K562 (cell line): ENCODE measurements around the gene URI1. TPM values are rescaled to one million over a fixed set of nuclear protein-coding genes. Genes with fewer than 3 reads are reported as not detected.

Experiments
- ATAC-seq: fragments of 200-7000 bp; cut with Tn5 transposase; 3 replicates; pipeline ENCODE4 v1.9.1; 2020; ENCODE audit warnings: moderate library complexity
- BruUV-seq: library from RNA; stranded (reverse); fragments of 400-500 nt; replicated peaks from 2 replicates; lab custom pipeline; 2021; lab: Mats Ljungman, UMichigan
- CTCF ChIA-PET: fragments of 300-600 bp; formaldehyde crosslinking; extraction: SDS; loops from one replicate; lab custom pipeline; 2021; ENCODE audit warnings: low intra/inter-chr PET ratio; lab: Yijun Ruan, JAX
- POLR2A ChIA-PET: fragments of 300-600, 350-650 bp; sonication (Branson Sonifier 250); formaldehyde crosslinking; extraction: SDS; loops from one replicate; lab custom pipeline; 2021; ENCODE audit warnings: antibody characterized with exemption, inconsistent platforms; lab: Yijun Ruan, JAX
- DNase-seq, 4 experiments: peaks; one replicate each; pipeline versions ENCODE4 v3.0.0 to v3.0.0-alpha.2; 2011 to 2018; ENCODE audit warnings: low spot score in 3 of 4, mixed read lengths in 3 of 4; ENCODE audit errors: extremely low read depth in 1 of 4
- FAIRE-seq: peaks from 2 replicates; lab custom pipeline; 2011; peaks lifted over from hg19 to GRCh38; lab: Jason Lieb, UNC
- H2AFZ ChIP-seq: 2 replicates; pipeline ENCODE4 v1.6.0; 2011; ENCODE audit warnings: low read depth, low read length, control low read depth, inconsistent platforms
- H3K27ac ChIP-seq: fragments of 200-600 bp; 3 replicates; pipeline ENCODE4 v1.8.0; 2011; ENCODE audit warnings: low read depth, mild to moderate bottlenecking, control low read depth, inconsistent platforms, low read length, moderate library complexity, mixed read lengths; ENCODE audit errors: extremely low read depth
- H3K27me3 ChIP-seq, 2 experiments: fragments of 300-600 bp in 1 of 2; 2 replicates in 1 of 2; 3 replicates in 1 of 2; pipeline versions ENCODE4 v1.6.0 to v1.8.0; 2011; ENCODE audit warnings: inconsistent platforms in 2 of 2, low read length in 2 of 2, mild to moderate bottlenecking in 1 of 2, mixed read lengths in 1 of 2, moderate library complexity in 1 of 2; ENCODE audit not compliant: control insufficient read depth in 2 of 2, insufficient read depth in 2 of 2
- H3K36me3 ChIP-seq: fragments of 300-600 bp; 3 replicates; pipeline ENCODE4 v1.8.0; 2011; ENCODE audit warnings: mild to moderate bottlenecking, low read length, inconsistent platforms; ENCODE audit not compliant: control insufficient read depth, insufficient read depth
- H3K4me1 ChIP-seq, 2 experiments: fragments of 200-600 bp in 1 of 2; replicated peaks in 1 of 2; 2 replicates in 1 of 2; 3 replicates in 1 of 2; pipeline versions ENCODE4 v1.5.1 to v1.8.0; 2011; ENCODE audit warnings: inconsistent platforms in 2 of 2, low read length in 2 of 2, mild to moderate bottlenecking in 1 of 2, mixed read lengths in 1 of 2, moderate library complexity in 1 of 2; ENCODE audit not compliant: control insufficient read depth in 2 of 2, insufficient read depth in 2 of 2
- H3K4me2 ChIP-seq: 2 replicates; pipeline ENCODE4 v1.6.1; 2011; ENCODE audit warnings: low read length, control low read depth, inconsistent platforms, mixed read lengths; ENCODE audit not compliant: insufficient read depth
- H3K4me3 ChIP-seq: fragments of 200-600 bp; sonication (generic), shearing (Covaris generic); 2 replicates; pipeline ENCODE4 v1.5.1; 2016; ENCODE audit warnings: control low read depth, inconsistent platforms
- H3K79me2 ChIP-seq: fragments of 200-600 bp; 3 replicates; pipeline ENCODE4 v1.8.0; 2011; ENCODE audit warnings: low read length, inconsistent platforms; ENCODE audit not compliant: control insufficient read depth, insufficient read depth
- H3K9ac ChIP-seq, 2 experiments: 2 replicates each; pipeline versions ENCODE4 v1.6.0 to v1.6.1; 2011; ENCODE audit warnings: low read depth in 2 of 2, low read length in 2 of 2, control low read depth in 1 of 2, inconsistent platforms in 1 of 2, mild to moderate bottlenecking in 1 of 2, mixed read lengths in 1 of 2; ENCODE audit not compliant: insufficient read depth in 1 of 2
- H3K9me1 ChIP-seq: one replicate; pipeline ENCODE4 v1.6.0; 2011; ENCODE audit warnings: inconsistent platforms, mild to moderate bottlenecking, low read length, moderate library complexity; ENCODE audit not compliant: control insufficient read depth, insufficient read depth
- H3K9me3 ChIP-seq: replicated peaks from 2 replicates; pipeline ENCODE4 v1.5.1; 2011; ENCODE audit warnings: low read depth, low read length, inconsistent platforms; ENCODE audit not compliant: control insufficient read depth, insufficient read depth
- H4K20me1 ChIP-seq: replicated peaks from 2 replicates; pipeline ENCODE4 v1.6.1; 2011; ENCODE audit warnings: low read length, inconsistent platforms, mixed read lengths; ENCODE audit not compliant: control insufficient read depth, insufficient read depth
- BRF1 ChIP-seq: IDR thresholded peaks from 3 replicates; pipeline ENCODE4 v1.6.1; 2011; ENCODE audit warnings: borderline replicate concordance, mild to moderate bottlenecking; ENCODE audit not compliant: insufficient read length; ENCODE audit errors: extremely low read depth
- C11orf30 ChIP-seq: fragments of 450-650 bp; IDR thresholded peaks from 2 replicates; pipeline ENCODE4 v1.6.1; 2016; ENCODE audit warnings: low read depth, mild to moderate bottlenecking
- E2F8 ChIP-seq: fragments of 450-650 bp; IDR thresholded peaks from 2 replicates; pipeline ENCODE4 v1.7.1; 2018; ENCODE audit warnings: mild to moderate bottlenecking, low read depth; ENCODE audit not compliant: partially characterized antibody
- ESRRA ChIP-seq: fragments of 450-650 bp; IDR thresholded peaks from 2 replicates; pipeline ENCODE4 v1.6.1; 2014; ENCODE audit warnings: low read depth, mild to moderate bottlenecking, moderate library complexity, borderline replicate concordance
- JUNB ChIP-seq: fragments of 450-650 bp; formaldehyde crosslinking; conservative IDR thresholded peaks from 2 replicates; pipeline ENCODE4 v1.4.0; 2020; ENCODE audit warnings: mild to moderate bottlenecking
- KDM5B ChIP-seq: fragments of 200-600 bp; sonication (generic); IDR thresholded peaks from 2 replicates; pipeline ENCODE4 v1.6.1; 2012; ENCODE audit warnings: low read depth, mild to moderate bottlenecking, moderate library complexity, low read length, control low read depth, inconsistent platforms; ENCODE audit not compliant: insufficient replicate concordance
- MAFF ChIP-seq: IDR thresholded peaks from 2 replicates; pipeline ENCODE4 v1.6.1; 2012; ENCODE audit warnings: low read length, improper control_type of control experiment
- MAFK ChIP-seq: IDR thresholded peaks from 2 replicates; pipeline ENCODE4 v1.6.1; 2011; ENCODE audit warnings: low read length, improper control_type of control experiment
- POLR2A ChIP-seq: fragments of 450-650 bp; conservative IDR thresholded peaks from 2 replicates; pipeline ENCODE4 v1.6.1; 2016
- POLR2AphosphoS2 ChIP-seq: IDR thresholded peaks from 2 replicates; pipeline ENCODE4 v1.6.1; 2012; ENCODE audit warnings: low read length, improper control_type of control experiment
- RBM25 ChIP-seq: fragments of 200-400 bp; formaldehyde crosslinking; IDR thresholded peaks from 2 replicates; pipeline ENCODE4 v1.6.1; 2018; ENCODE audit warnings: low read length, low read depth, moderate library complexity; ENCODE audit not compliant: severe bottlenecking
- SAFB2 ChIP-seq: fragments of 200-400 bp; formaldehyde crosslinking; IDR thresholded peaks from 2 replicates; pipeline ENCODE4 v1.6.1; 2018; ENCODE audit warnings: borderline replicate concordance, low read length, low read depth, moderate library complexity; ENCODE audit not compliant: severe bottlenecking
- TCF15 ChIP-seq: fragments of 250-450 bp; sonication (Bioruptor Pico); IDR thresholded peaks from 2 replicates; pipeline ENCODE4 v1.8.0; 2022; ENCODE audit warnings: moderate library complexity, mild to moderate bottlenecking, inconsistent platforms
- VEZF1 ChIP-seq: fragments of 200-800 bp; sonication (Bioruptor generic); IDR thresholded peaks from 2 replicates; pipeline ENCODE4 v1.6.1; 2017; ENCODE audit warnings: missing genetic modification characterization, missing compliant biosample characterization
- ZNF197 ChIP-seq: fragments of 200-800 bp; sonication (Bioruptor generic); IDR thresholded peaks from 2 replicates; pipeline ENCODE4 v1.6.1; 2016; ENCODE audit warnings: low read depth, missing genetic modification characterization, missing compliant biosample characterization
- ZNF316 ChIP-seq: fragments of 450-650 bp; IDR thresholded peaks from 2 replicates; pipeline ENCODE4 v1.6.1; 2016
- ZNF512 ChIP-seq: IDR thresholded peaks from 2 replicates; pipeline ENCODE4 v1.6.1; 2016; ENCODE audit warnings: missing genetic modification characterization, missing compliant biosample characterization
- ZNF717 ChIP-seq: fragments of 250-450 bp; sonication (Bioruptor Pico); IDR thresholded peaks from 2 replicates; pipeline ENCODE4 v1.5.0; 2021
- WGBS: fragments of 100-300 bp; shearing (Covaris generic); methylation state at CpG from one replicate; pipeline ENCODE4 v1.1.6; 2016; ENCODE audit warnings: low coverage, mixed read lengths; ENCODE audit not compliant: insufficient coverage; ENCODE audit errors: missing lambda C conversion rate; 5-methylcytosine and 5-hydroxymethylcytosine counted together
- in situ Hi-C: fragments of 300-500 bp; cut with MboI; formaldehyde crosslinking; loops from 4 replicates; pipeline ENCODE4 v1.15.0; 2018; ENCODE audit warnings: inconsistent platforms, mixed read lengths
- intact Hi-C: fragments of 100-400 bp; cut with micrococcal nuclease; formaldehyde crosslinking; loops from 2 replicates; pipeline ENCODE4 v1.14.2; 2022
- polyA plus RNA-seq, 8 experiments: library from polyadenylated mRNA; depleted of rRNA in 4 of 8; stranded (reverse) in 5 of 8; unstranded in 3 of 8; fragments of >200 nt; fragmentation: Nextera tagmentation in 2 of 8; fragmentation: Illumina TruSeq in 1 of 8; extraction: Ambion mirVana in 2 of 8; extraction: Trizol in 1 of 8; gene quantifications; 2 replicates each; pipeline versions ENCODE4 v1.2.1 to v1.2.3, GENCODE V29; 2011 to 2014; ENCODE audit warnings: inconsistent platforms in 1 of 8, missing spikeins in 1 of 8
- total RNA-seq, 7 experiments: library from RNA; depleted of rRNA in 6 of 7; stranded (reverse); fragments of >200 nt in 6 of 7; fragmentation: Illumina TruSeq in 2 of 7; extraction: Trizol in 2 of 7; gene quantifications; 2 replicates each; pipeline versions ENCODE4 v1.2.1 to v1.2.3, GENCODE V29; 2011 to 2021; ENCODE audit warnings: low replicate concordance in 1 of 7

Gene URI1
- total and polyA plus RNA-seq, 9 of the 15 experiments (the other 6 are each of a cell fraction or from before 2014, with no cell fraction given) = 16.9 to 87.4 (median 63.9) TPM

- no peak for DNase-seq
- no peak for ATAC-seq
- WGBS = 98% methylated on average over 5 of the region's 5 CpGs
- Histone ChIP-seq H3K9me3 (peaks cover 3% of the 10 kb centered on the region; the same call in 1 of the 2 replicates), H3K4me3 (no peak overlapping the region), H3K9ac (no peak overlapping the region), H3K27ac (no peak overlapping the region), H3K9me1 (no peaks in the 10 kb centered on the region), H3K27me3 (no peaks in the 10 kb centered on the region), H3K79me2 (no peaks in the 10 kb centered on the region), H3K4me1 (no peaks in the 10 kb centered on the region), H3K36me3 (peaks cover 23% of the 10 kb centered on the region; the same call in 2 of the 3 replicates), H4K20me1 (no peaks in the 10 kb centered on the region), H2AFZ (no peak overlapping the region), H3K4me2 (no peak overlapping the region)
- intact Hi-C loops = no loop called here
- FAIRE-seq = no peak
- BruUV-seq = no TSS peak
- in situ Hi-C loops = no loop called here
- CTCF ChIA-PET = no interaction called here
- POLR2A ChIA-PET = interaction anchor here (1.1 kb wide), 1 partner anchor 19 kb away, joined by 3 read pairs; no protein-coding TSS in a partner anchor
- TF ChIP-seq KDM5B (no peak), ZNF717 (CRISPR knock-in tag) (no peak), MAFF (0 out of 2 replicates have a peak, but pooled peaks have one; percentile 1), JUNB (no peak), VEZF1 (no peak), E2F8 (no peak), TCF15 (CRISPR knock-in tag) (no peak), ZNF316 (peak; percentile 46; the same call in 1 of the 2 replicates), MAFK (no peak), C11orf30 (0 out of 2 replicates have a peak, but pooled peaks have one; percentile 22), POLR2AphosphoS2 (no peak), BRF1 (no peak), ZNF197 (no peak), RBM25 (no peak), ZNF512 (tag) (no peak), POLR2A (no peak; the same call in 1 of the 2 replicates), SAFB2 (no peak), ESRRA (no peak)
Measured at GRCh38 chr19:30037835-30038234, 95.8 kb downstream of the URI1 start.
